Kidney (tissue), 14 donors: ENCODE results near the gene DDX27. TPM values are rescaled to one million over a fixed set of nuclear protein-coding genes. Genes with fewer than 3 reads are reported as not detected.
A peak's percentile ranks its signal among the peaks of the same experiment; 100 is the strongest.

Experiments
- DNase-seq, 5 donors: peaks; one replicate each; pipeline ENCODE4 v3.0.0-alpha.2; 2013 to 2020
- FAIRE-seq: peaks from 2 replicates; lab custom pipeline; 2012; peaks lifted over from hg19 to GRCh38; lab: Jason Lieb, UNC
- H3K27ac ChIP-seq, 2 donors: one replicate each; pipeline ENCODE4 v1.7.0; 2013; ENCODE audit warnings: low read depth in 2 of 2, low read length in 2 of 2, inconsistent platforms in 1 of 2
- H3K27me3 ChIP-seq: one replicate; pipeline ENCODE4 v1.7.1; 2013; ENCODE audit warnings: low read length, inconsistent platforms; ENCODE audit not compliant: control insufficient read depth, insufficient read depth
- H3K36me3 ChIP-seq, 3 donors: one replicate each; pipeline versions ENCODE4 v1.7.0 to v1.7.1; 2013; ENCODE audit warnings: low read length in 3 of 3, control low read depth in 1 of 3, inconsistent platforms in 1 of 3; ENCODE audit not compliant: insufficient read depth in 3 of 3, control insufficient read depth in 2 of 3
- H3K4me1 ChIP-seq, 3 donors: one replicate each; pipeline versions ENCODE4 v1.7.0 to v1.7.1; 2013; ENCODE audit warnings: low read length in 3 of 3, inconsistent platforms in 1 of 3, low read depth in 1 of 3; ENCODE audit not compliant: control insufficient read depth in 2 of 3, insufficient read depth in 2 of 3
- H3K4me3 ChIP-seq, 3 donors: one replicate each; pipeline versions ENCODE4 v1.7.0 to v1.8.1; 2013; ENCODE audit warnings: low read length in 3 of 3, control low read depth in 1 of 3, inconsistent platforms in 1 of 3
- H3K9ac ChIP-seq, 3 donors: one replicate each; pipeline versions ENCODE4 v1.7.0 to v1.7.1; 2013; ENCODE audit warnings: low read length in 3 of 3, control low read depth in 1 of 3, inconsistent platforms in 1 of 3
- H3K9me3 ChIP-seq, 3 donors: one replicate each; pipeline versions ENCODE4 v1.7.0 to v1.7.1; 2013; ENCODE audit warnings: low read length in 3 of 3, control low read depth in 1 of 3, inconsistent platforms in 1 of 3; ENCODE audit not compliant: control insufficient read depth in 2 of 3, insufficient read depth in 1 of 3
- intact Hi-C: fragments of 100-400 bp; cut with DNase I; formaldehyde crosslinking; loops from one replicate; pipeline ENCODE4 v1.11.1; 2022
- polyA plus RNA-seq: library from polyadenylated mRNA; stranded (reverse); fragments of 350-450 nt; fragmentation: Illumina TruSeq; extraction: RNeasy Lipid Tissue Mini Kit (QIAGEN cat#74804); gene quantifications from one replicate; pipeline ENCODE4 v1.2.3, GENCODE V29; 2014; ENCODE audit warnings: low read depth, low replicate concordance; ENCODE audit not compliant: insufficient read depth
- total RNA-seq: library from RNA; stranded (reverse); fragmentation: NEBNext Ultra II Directional; extraction: Animal tissue kit (Norgen Biotek cat#: 25700); gene quantifications from one replicate; pipeline ENCODE4 v1.2.1, GENCODE V29; 2021
- TF ChIP-seq, protein P1 (sequence below): IDR thresholded peaks from 3 replicates; pipeline ENCODE4 v1.5.1; 2012; ENCODE audit warnings: mild to moderate bottlenecking, moderate library complexity, borderline replicate concordance; ENCODE audit not compliant: insufficient read depth; ENCODE audit errors: extremely low read depth
- donor health status: control.
- donor health status: control.
- donor health status: control.
- donor health status: control.
- donor health status: control.
- donor health status: DM: yes; HTN: yes; CAD: no.
- donor health status: Normal renal cell carcinoma (clear cell type).

Gene DDX27
- total and polyA plus RNA-seq, 2 donors from 2014 or later = 22.8 to 30.6 TPM

- TF ChIP-seq, protein P1, sequence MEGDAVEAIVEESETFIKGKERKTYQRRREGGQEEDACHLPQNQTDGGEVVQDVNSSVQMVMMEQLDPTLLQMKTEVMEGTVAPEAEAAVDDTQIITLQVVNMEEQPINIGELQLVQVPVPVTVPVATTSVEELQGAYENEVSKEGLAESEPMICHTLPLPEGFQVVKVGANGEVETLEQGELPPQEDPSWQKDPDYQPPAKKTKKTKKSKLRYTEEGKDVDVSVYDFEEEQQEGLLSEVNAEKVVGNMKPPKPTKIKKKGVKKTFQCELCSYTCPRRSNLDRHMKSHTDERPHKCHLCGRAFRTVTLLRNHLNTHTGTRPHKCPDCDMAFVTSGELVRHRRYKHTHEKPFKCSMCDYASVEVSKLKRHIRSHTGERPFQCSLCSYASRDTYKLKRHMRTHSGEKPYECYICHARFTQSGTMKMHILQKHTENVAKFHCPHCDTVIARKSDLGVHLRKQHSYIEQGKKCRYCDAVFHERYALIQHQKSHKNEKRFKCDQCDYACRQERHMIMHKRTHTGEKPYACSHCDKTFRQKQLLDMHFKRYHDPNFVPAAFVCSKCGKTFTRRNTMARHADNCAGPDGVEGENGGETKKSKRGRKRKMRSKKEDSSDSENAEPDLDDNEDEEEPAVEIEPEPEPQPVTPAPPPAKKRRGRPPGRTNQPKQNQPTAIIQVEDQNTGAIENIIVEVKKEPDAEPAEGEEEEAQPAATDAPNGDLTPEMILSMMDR = no peak
- H3K4me3 ChIP-seq = peak overlapping the region in 1 of 3 donors; percentile 92
- DNase-seq (no peak), FAIRE-seq (no peak)
- no peaks in the 10 kb centered on the region for H3K9me3 ChIP-seq
- no peaks in the 10 kb centered on the region for H3K36me3 ChIP-seq
- intact Hi-C loops = no loop called here
- H3K4me1 ChIP-seq = peaks cover 0 to 14% (median 2%) of the 10 kb centered on the region in 3 donors
- H3K9ac ChIP-seq = no peak overlapping the region
- no peaks in the 10 kb centered on the region for H3K27me3 ChIP-seq
- H3K27ac ChIP-seq = no peak overlapping the region
Observed at GRCh38 chr20:49184691-49185070, 34.5 kb upstream of the DDX27 start.

DNA sequence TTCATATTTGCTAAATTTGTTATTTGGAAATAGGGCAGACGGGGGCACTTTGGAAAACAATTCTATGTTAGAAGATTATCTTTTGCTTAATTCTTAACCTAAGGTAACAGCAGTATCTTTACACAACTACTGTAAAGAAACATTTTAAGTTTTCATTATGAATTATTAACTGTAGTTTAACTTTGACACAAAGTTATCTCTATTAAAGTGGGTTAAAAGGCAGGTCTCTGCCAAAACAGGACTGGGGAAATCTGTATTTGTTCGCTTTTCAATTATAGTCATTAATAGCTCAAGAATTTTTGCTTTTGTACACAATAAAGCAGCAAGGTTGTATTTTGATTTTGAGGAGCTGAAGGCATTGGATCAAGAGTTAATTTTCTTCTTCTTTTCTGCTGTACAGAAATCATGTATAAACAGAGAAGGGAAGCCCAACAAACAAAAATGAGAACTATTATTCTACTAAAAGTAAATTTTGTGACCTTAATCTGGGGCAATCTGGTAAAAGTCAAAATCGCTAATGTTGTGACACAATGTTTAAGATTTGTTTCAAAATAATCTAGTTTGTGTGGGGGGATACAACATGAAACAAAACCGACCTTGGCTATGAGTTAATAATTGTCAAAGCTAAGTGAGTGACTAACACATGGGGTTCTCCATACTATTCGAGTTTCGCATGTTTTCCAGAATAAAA, 34.0 kb upstream of the DDX27 start:
- no peak for FAIRE-seq
- Histone ChIP-seq H3K4me3 (peak overlapping the region in 1 of 3 donors; percentile 92), H3K27me3 (no peaks in the 10 kb centered on the region), H3K36me3 (no peaks in the 10 kb centered on the region), H3K9me3 (no peaks in the 10 kb centered on the region), H3K27ac (peak overlapping the region in 1 of 2 donors; percentile 40), H3K4me1 (peaks cover 0 to 11% (median 2%) of the 10 kb centered on the region in 3 donors), H3K9ac (peak overlapping the region in 1 of 3 donors; percentile 96)
- TF ChIP-seq, protein P1 = no peak
- peak in 2 of 5 donors; percentile 21 to 27 for DNase-seq
- intact Hi-C loops = no loop called here

GRCh38 chr20:49186535-49187329, 32.5 kb upstream of the DDX27 start:
- DNase-seq (peak in 4 of 5 donors; percentile 50 to 79 (median 66)), FAIRE-seq (no peak)
- no peaks in the 10 kb centered on the region for H3K9me3 ChIP-seq
- H3K4me1 ChIP-seq = peaks cover 0 to 7% (median 0%) of the 10 kb centered on the region in 3 donors
- TF ChIP-seq, protein P1 = no peak
- no peaks in the 10 kb centered on the region for H3K27me3 ChIP-seq
- intact Hi-C loops = no loop called here
- H3K9ac ChIP-seq = peak overlapping the region; percentile 43 to 96 (median 80)
- H3K4me3 ChIP-seq = peak overlapping the region; percentile 65 to 92 (median 84)
- peak overlapping the region; percentile 56 to 76 for H3K27ac ChIP-seq
- H3K36me3 ChIP-seq = no peaks in the 10 kb centered on the region
